Brain microvascular endothelial cell (primary cell): Measurements from ENCODE around the gene ERRFI1.
A peak's percentile ranks its signal among the peaks of the same experiment; 100 is the strongest.

Experiments
- DNase-seq: peaks from one replicate; pipeline ENCODE4 v3.0.0-alpha.2; 2020
- H3K27ac ChIP-seq: fragments of 250-450 bp; sonication (Bioruptor Pico); 2 replicates; pipeline ENCODE4 v1.5.1; 2020; ENCODE audit warnings: mild to moderate bottlenecking, moderate library complexity
- H3K27me3 ChIP-seq: fragments of 250-450 bp; sonication (Bioruptor Pico); replicated peaks from 2 replicates; pipeline ENCODE4 v1.5.1; 2020; ENCODE audit warnings: mild to moderate bottlenecking
- H3K36me3 ChIP-seq: fragments of 250-450 bp; sonication (Bioruptor Pico); replicated peaks from 2 replicates; pipeline ENCODE4 v1.5.1; 2020; ENCODE audit warnings: mild to moderate bottlenecking
- H3K4me3 ChIP-seq: 2 replicates; pipeline ENCODE4 v1.5.1; 2011; ENCODE audit warnings: low read depth, mild to moderate bottlenecking, control low read depth, low read length, moderate library complexity
- in situ Hi-C: cut with HindIII; loops from 2 replicates; pipeline ENCODE4 v1.10.0; 2017; ENCODE audit warnings: low sequenced_read_pairs, low pct_ligation_motif_present
- TF ChIP-seq, protein P1 (sequence below): IDR thresholded peaks from 2 replicates; pipeline ENCODE4 v1.5.1; 2011; ENCODE audit warnings: low read depth, mild to moderate bottlenecking, moderate library complexity, low read length, control low read depth, inconsistent platforms; ENCODE audit errors: missing control alignments

The ERRFI1 gene

GRCh38 chr1:8065369-8065768, 39.3 kb upstream of the ERRFI1 start:
- Histone ChIP-seq H3K27ac (no peak overlapping the region), H3K27me3 (no peaks in the 10 kb centered on the region), H3K4me3 (no peak overlapping the region), H3K36me3 (no peaks in the 10 kb centered on the region)
- no peak for DNase-seq
- TF ChIP-seq, protein P1, sequence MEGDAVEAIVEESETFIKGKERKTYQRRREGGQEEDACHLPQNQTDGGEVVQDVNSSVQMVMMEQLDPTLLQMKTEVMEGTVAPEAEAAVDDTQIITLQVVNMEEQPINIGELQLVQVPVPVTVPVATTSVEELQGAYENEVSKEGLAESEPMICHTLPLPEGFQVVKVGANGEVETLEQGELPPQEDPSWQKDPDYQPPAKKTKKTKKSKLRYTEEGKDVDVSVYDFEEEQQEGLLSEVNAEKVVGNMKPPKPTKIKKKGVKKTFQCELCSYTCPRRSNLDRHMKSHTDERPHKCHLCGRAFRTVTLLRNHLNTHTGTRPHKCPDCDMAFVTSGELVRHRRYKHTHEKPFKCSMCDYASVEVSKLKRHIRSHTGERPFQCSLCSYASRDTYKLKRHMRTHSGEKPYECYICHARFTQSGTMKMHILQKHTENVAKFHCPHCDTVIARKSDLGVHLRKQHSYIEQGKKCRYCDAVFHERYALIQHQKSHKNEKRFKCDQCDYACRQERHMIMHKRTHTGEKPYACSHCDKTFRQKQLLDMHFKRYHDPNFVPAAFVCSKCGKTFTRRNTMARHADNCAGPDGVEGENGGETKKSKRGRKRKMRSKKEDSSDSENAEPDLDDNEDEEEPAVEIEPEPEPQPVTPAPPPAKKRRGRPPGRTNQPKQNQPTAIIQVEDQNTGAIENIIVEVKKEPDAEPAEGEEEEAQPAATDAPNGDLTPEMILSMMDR = no peak
- in situ Hi-C loops = no loop called here

DNA sequence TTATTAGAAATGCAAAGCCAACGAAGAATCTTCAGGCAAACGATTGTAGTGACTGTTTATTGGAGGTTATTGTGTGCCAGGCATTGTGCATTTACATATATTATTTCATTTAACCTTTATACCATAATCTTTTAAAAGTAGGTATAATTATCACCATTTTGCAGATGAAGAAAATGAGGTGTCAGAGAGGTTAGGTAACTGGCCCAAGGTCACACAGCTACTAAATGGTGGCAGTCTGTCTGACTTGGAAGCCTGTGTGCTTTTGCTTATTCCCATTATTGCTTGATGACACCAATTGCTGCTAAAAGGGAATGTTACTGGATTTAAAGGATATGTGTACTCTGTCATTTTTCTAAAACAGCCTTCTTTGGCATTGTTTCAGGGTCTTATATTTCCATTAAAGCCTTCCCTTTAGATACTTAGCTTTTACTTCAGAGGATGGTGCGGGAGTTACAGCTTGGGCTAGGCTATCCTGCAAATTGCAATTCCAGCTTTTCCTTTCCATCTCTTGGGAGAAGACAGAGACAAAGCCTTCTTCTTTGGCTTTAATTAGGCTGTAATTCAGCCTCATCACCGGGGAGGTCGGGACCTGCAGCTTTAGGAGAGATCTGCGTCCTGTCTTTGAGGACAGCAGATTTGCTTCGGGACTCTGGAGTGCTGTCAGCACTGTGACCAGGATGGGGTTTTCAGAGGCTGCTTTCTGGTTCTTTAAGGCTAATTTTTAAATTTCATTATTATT, 37.4 kb upstream of the ERRFI1 start:
- no peak for DNase-seq
- Histone ChIP-seq H3K4me3 (no peak overlapping the region), H3K27ac (no peak overlapping the region), H3K27me3 (no peaks in the 10 kb centered on the region), H3K36me3 (no peaks in the 10 kb centered on the region)
- in situ Hi-C loops = no loop called here
- TF ChIP-seq, protein P1 = no peak

DNA sequence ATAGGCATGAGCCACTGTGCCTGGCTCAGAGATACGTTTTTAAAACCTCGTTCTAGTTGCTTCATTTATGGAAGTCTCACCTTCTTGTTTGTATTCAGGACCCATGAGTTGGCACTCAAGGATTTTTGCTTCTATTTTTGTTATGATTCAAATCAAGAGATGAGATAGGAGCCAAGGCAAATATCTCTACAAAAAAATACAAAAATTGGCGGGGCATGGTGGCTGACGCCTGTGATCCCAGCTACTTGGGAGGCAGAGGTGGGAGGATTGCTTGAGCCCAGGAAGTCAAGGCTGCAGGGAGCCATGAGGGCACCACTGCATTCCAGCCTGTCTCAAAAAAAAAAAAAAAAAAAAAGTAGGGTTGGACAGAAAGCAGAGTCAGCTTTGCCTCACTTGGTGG, 36.8 kb upstream of the ERRFI1 start:
- H3K27ac ChIP-seq = peak overlapping the region; percentile 100
- TF ChIP-seq, protein P1 = no peak
- no peaks in the 10 kb centered on the region for H3K27me3 ChIP-seq
- H3K4me3 ChIP-seq = no peak overlapping the region
- no peak for DNase-seq
- in situ Hi-C loops = no loop called here
- no peaks in the 10 kb centered on the region for H3K36me3 ChIP-seq

- Histone ChIP-seq H3K27me3 (no peaks in the 10 kb centered on the region), H3K36me3 (no peaks in the 10 kb centered on the region), H3K27ac (peak overlapping the region; percentile 100), H3K4me3 (no peak overlapping the region)
- DNase-seq = peak; percentile 67
- TF ChIP-seq, protein P1 = peak; percentile 22
- in situ Hi-C loops = no loop called here
These were observed 35.7 kb upstream of the ERRFI1 start for GRCh38 chr1:8061673-8062386.

- no peak overlapping the region for H3K4me3 ChIP-seq
- TF ChIP-seq, protein P1 = no peak
- in situ Hi-C loops = no loop called here
- peak overlapping the region; percentile 100 for H3K27ac ChIP-seq
- no peaks in the 10 kb centered on the region for H3K27me3 ChIP-seq
- no peaks in the 10 kb centered on the region for H3K36me3 ChIP-seq
- DNase-seq = peak; percentile 97
These were observed 35.1 kb upstream of the ERRFI1 start for GRCh38 chr1:8061210-8061609.
